ENCODE measurements around the gene VENTX. TPM values are rescaled to one million over a fixed set of nuclear protein-coding genes. Genes with fewer than 3 reads are reported as not detected.
A peak's percentile ranks its signal among the peaks of the same experiment; 100 is the strongest.

The VENTX gene
- total and polyA plus RNA-seq, 10 of the 15 experiments (the other 5 are each of a cell fraction or from before 2014, with no cell fraction given): 0.05 TPM; not detected in 9

GRCh38 chr10:133258066-133258817, 20.6 kb downstream of the VENTX start:
- POLR2A ChIA-PET: interaction anchor here (1.8 kb wide), 1 partner anchor 17 kb away, joined by 7 read pairs; no protein-coding TSS in a partner anchor
- Histone ChIP-seq H3K4me2 (ENCODE audit: control insufficient read depth, insufficient read depth) (no peak overlapping the region), H3K27ac (ENCODE audit: control insufficient read depth, insufficient read depth) (no peak overlapping the region), H2AFZ (ENCODE audit: control insufficient read depth, low read depth, low read length) (peak overlapping the region; percentile 63; the same call in 1 of the 2 replicates), H3K9ac (ENCODE audit: control insufficient read depth, insufficient read depth, low read length) (no peak overlapping the region), H3K9me3 (replicated peaks; ENCODE audit: control insufficient read depth, insufficient read depth, low read length) (no peaks in the 10 kb centered on the region), H3K4me1 (ENCODE audit: control insufficient read depth, insufficient read depth, low read length) (peaks cover 30% of the 10 kb centered on the region), H3K27me3 (replicated peaks in 1 of 2; ENCODE audit: control insufficient read depth in 2 of 2, insufficient read depth in 2 of 2, low read length in 1 of 2) (no peaks in the 10 kb centered on the region), H4K20me1 (ENCODE audit: control insufficient read depth, insufficient read depth) (no peaks in the 10 kb centered on the region), H3K36me3 (ENCODE audit: control insufficient read depth in 2 of 2, insufficient read depth in 2 of 2, low read length in 1 of 2) (peaks cover 0 to 1% of the 10 kb centered on the region in 2 experiments; a peak in 1 of 4 replicates), H3K79me2 (ENCODE audit: control insufficient read depth, insufficient read depth, low read length) (no peaks in the 10 kb centered on the region), H3K4me3 (no peak overlapping the region)
- no TSS peak for BruUV-seq (replicated peaks)
- RAD21 ChIA-PET (ENCODE audit: unreplicated experiment): interaction anchor here (1.6 kb wide), 1 partner anchor 18 kb away, joined by 3 read pairs; the partner anchor contains the start of gene ADAM8
- TF ChIP-seq ZNF24 (IDR thresholded peaks at IDR 0.05) (no peak), MEF2A (IDR thresholded peaks at IDR 0.05; ENCODE audit: insufficient read depth, low read depth, low read length) (no peak), PML (IDR thresholded peaks at IDR 0.05; ENCODE audit: low read length) (no peak), POLR2AphosphoS2 (IDR thresholded peaks at IDR 0.05; ENCODE audit: low read depth, low read length) (no peak), CEBPB (IDR thresholded peaks at IDR 0.05; ENCODE audit: borderline replicate concordance in 1 of 2, low read depth in 2 of 2, low read length in 2 of 2) (no peak), ASH2L (IDR thresholded peaks at IDR 0.05; ENCODE audit: borderline replicate concordance, low read depth) (no peak)
- SMC1A ChIA-PET (ENCODE audit: uncharacterized antibody, unreplicated experiment): no interaction called here
- WGBS (ENCODE audit: insufficient coverage, insufficient replicate concordance, low lambda C conversion rate, missing lambda C conversion rate): 37% methylated on average over 21 of the region's 21 CpGs
- intact Hi-C loops (cut with micrococcal nuclease; ENCODE audit: unreplicated experiment): no loop called here
- DNase-seq (ENCODE audit: low read depth, low spot score): no peak
- CTCF ChIA-PET: interaction anchor here (0.7 to 2.2 kb wide), 6 partner anchors 17 to 60 kb away, joined by 3 to 12 read pairs (median 5); no protein-coding TSS in a partner anchor
- peak; percentile 1; the same call in 2 of the 3 replicates for ATAC-seq
- FAIRE-seq: no peak
- in situ Hi-C loops (cut with MboI): no loop called here
